ENCODE data around the gene TOP3A. TPM values are rescaled to one million over a fixed set of nuclear protein-coding genes. Genes with fewer than 3 reads are reported as not detected.
"Not testable (repeated sequence)": the region's sequence is repeated elsewhere in the genome, so short reads cannot be mapped to it uniquely, and the experiment has no call there.

Gene TOP3A
- total RNA-seq, 2 donors from 2014 or later, result 27.2 to 45.4 TPM

- Histone ChIP-seq H3K4me1 (peaks cover 11% of the 10 kb centered on the region), H3K27me3 (no peaks in the 10 kb centered on the region), H3K9me3 (no peaks in the 10 kb centered on the region), H3K4me3 (no peak overlapping the region), H3K27ac (no peak overlapping the region), H3K9ac (ENCODE audit: low read depth in 2 of 2, low read length in 2 of 2) (no peak overlapping the region), H3K36me3 (no peaks in the 10 kb centered on the region)
- no peak for DNase-seq
- intact Hi-C loops (cut with DNase I), result no loop called here
- TF ChIP-seq CTCF (IDR thresholded peaks at IDR 0.05), result no peak
Observed at GRCh38 chr17:18309202-18309601, 5.6 kb downstream of the TOP3A start.

GRCh38 chr17:18303206-18303605 is 11.6 kb downstream of the TOP3A start:
- H3K27me3 ChIP-seq; intact Hi-C loops (cut with DNase I); DNase-seq; H3K9me3 ChIP-seq; H3K9ac ChIP-seq (ENCODE audit: low read depth in 2 of 2, low read length in 2 of 2); H3K4me1 ChIP-seq; H3K4me3 ChIP-seq; H3K27ac ChIP-seq: not testable (repeated sequence)
- peaks cover 15% of the 10 kb centered on the region for H3K36me3 ChIP-seq

GRCh38 chr17:18300725-18301480 is 13.9 kb downstream of the TOP3A start:
- H3K27ac ChIP-seq, result no peak overlapping the region
- H3K27me3 ChIP-seq, result no peaks in the 10 kb centered on the region
- DNase-seq, result no peak
- H3K4me1 ChIP-seq, result no peaks in the 10 kb centered on the region
- H3K36me3 ChIP-seq, result peaks cover 15% of the 10 kb centered on the region
- TF ChIP-seq CTCF (IDR thresholded peaks at IDR 0.05), result no peak
- H3K9me3 ChIP-seq, result no peaks in the 10 kb centered on the region
- intact Hi-C loops (cut with DNase I), result no loop called here
- H3K4me3 ChIP-seq, result no peak overlapping the region
- no peak overlapping the region for H3K9ac ChIP-seq (ENCODE audit: low read depth in 2 of 2, low read length in 2 of 2)

- intact Hi-C loops (cut with DNase I); H3K9me3 ChIP-seq; DNase-seq; H3K36me3 ChIP-seq; H3K4me3 ChIP-seq; H3K9ac ChIP-seq (ENCODE audit: low read depth in 2 of 2, low read length in 2 of 2); H3K27me3 ChIP-seq; H3K4me1 ChIP-seq; H3K27ac ChIP-seq: not testable (repeated sequence)
Observed at GRCh38 chr17:18298061-18298460, 16.7 kb downstream of the TOP3A start.

GRCh38 chr17:18291718-18292540 is 22.9 kb downstream of the TOP3A start:
- Histone ChIP-seq H3K36me3 (peaks cover 5% of the 10 kb centered on the region), H3K4me3 (no peak overlapping the region), H3K27me3 (no peaks in the 10 kb centered on the region), H3K4me1 (no peaks in the 10 kb centered on the region), H3K9ac (ENCODE audit: low read depth in 2 of 2, low read length in 2 of 2) (no peak overlapping the region), H3K9me3 (no peaks in the 10 kb centered on the region), H3K27ac (no peak overlapping the region)
- DNase-seq, result no peak
- intact Hi-C loops (cut with DNase I), result no loop called here
- TF ChIP-seq CTCF (IDR thresholded peaks at IDR 0.05), result no peak

- TF ChIP-seq CTCF (IDR thresholded peaks at IDR 0.05), result no peak
- no peaks in the 10 kb centered on the region for H3K4me1 ChIP-seq
Observed at GRCh38 chr17:18285296-18285695, 29.5 kb downstream of the TOP3A start.

More at GRCh38 chr17:18285296-18285695, 29.5 kb downstream of the TOP3A start:
- H3K27ac ChIP-seq, result no peak overlapping the region
- no peak for DNase-seq
- intact Hi-C loops (cut with DNase I), result no loop called here
- H3K27me3 ChIP-seq, result no peaks in the 10 kb centered on the region
- no peaks in the 10 kb centered on the region for H3K9me3 ChIP-seq
- no peak overlapping the region for H3K4me3 ChIP-seq
- H3K36me3 ChIP-seq, result peaks cover 5% of the 10 kb centered on the region
- no peak overlapping the region for H3K9ac ChIP-seq (ENCODE audit: low read depth in 2 of 2, low read length in 2 of 2)
